Neural cell (in vitro differentiated cells): ENCODE measurements around the gene TNFAIP8. TPM values are rescaled to one million over a fixed set of nuclear protein-coding genes. Genes with fewer than 3 reads are reported as not detected.

Experiments used
- H2AFZ ChIP-seq: fragments of 200-600, 300-800 bp; sonication (generic), shearing (Covaris generic); 2 replicates; pipeline ENCODE4 v1.6.0; 2014; ENCODE audit warnings: low read depth, mild to moderate bottlenecking, antibody characterized with exemption, low read length, moderate library complexity
- H3F3A ChIP-seq: fragments of 200-600 bp; shearing (Covaris generic); 2 replicates; pipeline ENCODE4 v1.6.1; 2016; ENCODE audit warnings: mild to moderate bottlenecking, moderate library complexity, mixed read lengths, antibody characterized with exemption, low read length; ENCODE audit not compliant: insufficient read depth, poor library complexity, severe bottlenecking
- H3K27ac ChIP-seq: fragments of 200-600, 300-800 bp; sonication (generic), shearing (Covaris generic); 2 replicates; pipeline ENCODE4 v1.5.1; 2014; ENCODE audit warnings: mild to moderate bottlenecking, low read length, moderate library complexity
- H3K27me3 ChIP-seq: fragments of 300-800, 200-600 bp; sonication (generic), shearing (Covaris generic); 2 replicates; pipeline ENCODE4 v1.6.0; 2014; ENCODE audit warnings: mild to moderate bottlenecking, low read depth, low read length, moderate library complexity; ENCODE audit not compliant: insufficient read depth
- H3K36me3 ChIP-seq: fragments of 300-800, 200-600 bp; sonication (generic), shearing (Covaris generic); 2 replicates; pipeline ENCODE4 v1.5.1; 2014; ENCODE audit warnings: mild to moderate bottlenecking, antibody characterized with exemption, low read length, moderate library complexity; ENCODE audit not compliant: insufficient read depth
- H3K4me2 ChIP-seq: fragments of 300-800, 200-600 bp; sonication (generic), shearing (Covaris generic); 2 replicates; pipeline ENCODE4 v1.6.0; 2014; ENCODE audit warnings: mild to moderate bottlenecking, low read length
- H3K4me3 ChIP-seq: fragments of 300-800, 200-600 bp; sonication (generic), shearing (Covaris generic); 2 replicates; pipeline ENCODE4 v1.5.1; 2014; ENCODE audit warnings: mild to moderate bottlenecking, low read length, moderate library complexity
- H3K79me2 ChIP-seq: fragments of 200-600 bp; shearing (Covaris generic); replicated peaks from 2 replicates; pipeline ENCODE4 v1.6.0; 2014; ENCODE audit warnings: mild to moderate bottlenecking, low read length, moderate library complexity; ENCODE audit not compliant: insufficient read depth
- H3K9ac ChIP-seq: fragments of 300-800, 200-600 bp; sonication (generic), shearing (Covaris generic); 2 replicates; pipeline ENCODE4 v1.6.1; 2016; ENCODE audit warnings: mild to moderate bottlenecking, low read length, mixed read lengths
- H3K9me2 ChIP-seq: fragments of 200-600 bp; shearing (Covaris generic); 2 replicates; pipeline ENCODE4 v1.6.1; 2016; ENCODE audit warnings: mild to moderate bottlenecking, low read length, mixed read lengths; ENCODE audit not compliant: insufficient read depth
- H3K9me3 ChIP-seq: fragments of 200-600, 300-800 bp; sonication (generic), shearing (Covaris generic); 2 replicates; pipeline ENCODE4 v1.6.1; 2016; ENCODE audit warnings: mild to moderate bottlenecking, mixed run types, low read length, moderate library complexity, mixed read lengths
- H4K20me1 ChIP-seq: fragments of 200-600 bp; shearing (Covaris generic); 2 replicates; pipeline ENCODE4 v1.6.1; 2016; ENCODE audit warnings: mild to moderate bottlenecking, mixed run types; ENCODE audit not compliant: insufficient read depth
- CTCF ChIP-seq: fragments of 450-650 bp; IDR thresholded peaks from 2 replicates; pipeline ENCODE4 v1.5.1; 2014; ENCODE audit warnings: antibody characterized with exemption, mild to moderate bottlenecking, moderate library complexity; ENCODE audit not compliant: poor library complexity, severe bottlenecking
- EP300 ChIP-seq: fragments of 450-650 bp; conservative IDR thresholded peaks from 2 replicates; pipeline ENCODE4 v1.6.1; 2014; ENCODE audit warnings: antibody characterized with exemption, mild to moderate bottlenecking, moderate library complexity; ENCODE audit not compliant: poor library complexity, severe bottlenecking
- EZH2 ChIP-seq: fragments of 200-600, 300-800 bp; shearing (Covaris generic), sonication (generic); IDR thresholded peaks from 2 replicates; pipeline ENCODE4 v1.6.1; 2014; ENCODE audit warnings: antibody characterized with exemption, low read length, borderline replicate concordance, mild to moderate bottlenecking; ENCODE audit not compliant: insufficient read depth, poor library complexity, severe bottlenecking
- MXI1 ChIP-seq: fragments of 450-650 bp; conservative IDR thresholded peaks from 2 replicates; pipeline ENCODE4 v1.6.1; 2014; ENCODE audit warnings: antibody characterized with exemption, mild to moderate bottlenecking; ENCODE audit not compliant: poor library complexity, severe bottlenecking
- POLR2AphosphoS5 ChIP-seq: IDR thresholded peaks from 2 replicates; pipeline ENCODE4 v1.6.1; 2012
- RAD21 ChIP-seq: fragments of 450-650 bp; conservative IDR thresholded peaks from 2 replicates; pipeline ENCODE4 v1.6.1; 2014; ENCODE audit warnings: antibody characterized with exemption, mild to moderate bottlenecking, moderate library complexity
- REST ChIP-seq: IDR thresholded peaks from 2 replicates; pipeline ENCODE4 v1.6.1; 2012; ENCODE audit warnings: borderline replicate concordance
- SMC3 ChIP-seq: fragments of 450-650 bp; conservative IDR thresholded peaks from 2 replicates; pipeline ENCODE4 v1.6.1; 2014; ENCODE audit warnings: antibody characterized with exemption, mild to moderate bottlenecking, moderate library complexity; ENCODE audit not compliant: poor library complexity
- TAF1 ChIP-seq: IDR thresholded peaks from 2 replicates; pipeline ENCODE4 v1.6.1; 2012; ENCODE audit warnings: low read depth
- polyA plus RNA-seq: library from polyadenylated mRNA; depleted of rRNA; stranded (reverse); fragments of >200 nt; gene quantifications from 2 replicates; pipeline ENCODE4 v1.2.3, GENCODE V29; 2014

Gene TNFAIP8
- polyA plus RNA-seq, 1 donor from 2014 or later = 0.26 TPM

- no peak overlapping the region for H3K4me3 ChIP-seq
- no peaks in the 10 kb centered on the region for H3F3A ChIP-seq
- H2AFZ ChIP-seq = no peak overlapping the region
- no peaks in the 10 kb centered on the region for H3K9me2 ChIP-seq
- H3K9me3 ChIP-seq = no peaks in the 10 kb centered on the region
- no peaks in the 10 kb centered on the region for H3K27me3 ChIP-seq
- H3K9ac ChIP-seq = no peak overlapping the region
- H3K36me3 ChIP-seq = no peaks in the 10 kb centered on the region
- H3K79me2 ChIP-seq = no peaks in the 10 kb centered on the region
- no peak overlapping the region for H3K4me2 ChIP-seq
- no peak for TF ChIP-seq EP300
- no peak for TF ChIP-seq RAD21
- no peak for TF ChIP-seq POLR2AphosphoS5
- no peak for TF ChIP-seq MXI1
- TF ChIP-seq SMC3 = no peak
- no peak for TF ChIP-seq CTCF
- TF ChIP-seq REST = no peak
- no peak for TF ChIP-seq TAF1
- TF ChIP-seq EZH2 = no peak
- H3K27ac ChIP-seq = no peak overlapping the region
- no peaks in the 10 kb centered on the region for H4K20me1 ChIP-seq
Observed at GRCh38 chr5:119344231-119344630, 11.6 kb upstream of the TNFAIP8 start.

GRCh38 chr5:119345861-119346260 lies 10.0 kb upstream of the TNFAIP8 start:
- Histone ChIP-seq H3K36me3 (no peaks in the 10 kb centered on the region), H3K4me3 (no peak overlapping the region), H3K27me3 (no peaks in the 10 kb centered on the region), H4K20me1 (no peaks in the 10 kb centered on the region), H3K79me2 (no peaks in the 10 kb centered on the region), H3K4me2 (no peak overlapping the region), H3K9ac (no peak overlapping the region), H3K27ac (no peak overlapping the region), H3F3A (no peaks in the 10 kb centered on the region), H3K9me3 (no peaks in the 10 kb centered on the region), H2AFZ (no peak overlapping the region), H3K9me2 (no peaks in the 10 kb centered on the region)
- no peak for TF ChIP-seq CTCF
- no peak for TF ChIP-seq EZH2
- TF ChIP-seq TAF1 = no peak
- no peak for TF ChIP-seq EP300
- no peak for TF ChIP-seq RAD21
- TF ChIP-seq POLR2AphosphoS5 = no peak
- no peak for TF ChIP-seq REST
- TF ChIP-seq SMC3 = no peak
- no peak for TF ChIP-seq MXI1
